NB4 (cell line): ENCODE measurements around the gene KANSL3.

ENCODE experiments used
- MYC ChIP-seq: IDR thresholded peaks from 2 replicates; pipeline ENCODE4 v1.6.1; 2011; ENCODE audit warnings: low read depth, low read length
- POLR2A ChIP-seq: IDR thresholded peaks from 2 replicates; pipeline ENCODE4 v1.6.1; 2011; ENCODE audit warnings: mild to moderate bottlenecking; ENCODE audit not compliant: insufficient read length; ENCODE audit errors: extremely low read depth
- TF ChIP-seq, protein P1 (sequence below): IDR thresholded peaks from one replicate; pipeline ENCODE4 v1.5.1; 2012; ENCODE audit warnings: low read depth, low read length

DNA sequence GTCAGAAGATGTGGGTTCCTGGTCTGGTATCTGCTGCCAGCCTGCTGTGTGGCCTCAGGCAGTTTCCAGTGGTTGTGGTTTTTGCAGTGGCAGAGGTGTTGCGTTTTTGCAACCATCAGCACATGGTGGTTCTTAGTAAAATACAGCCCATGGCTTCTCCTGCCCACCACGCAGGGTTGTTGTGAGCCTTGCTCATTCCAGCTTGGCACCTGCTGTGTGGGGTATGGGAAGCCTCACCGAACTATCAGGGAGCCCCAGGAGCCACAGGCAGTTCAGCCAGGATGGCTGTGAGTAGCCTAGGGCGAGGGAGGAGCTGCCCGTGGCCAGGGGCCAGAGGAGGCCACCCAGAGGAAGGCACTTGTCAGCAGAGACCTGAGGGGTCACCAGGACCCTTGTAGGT lies 91.8 kb downstream of the KANSL3 start:
- TF ChIP-seq, protein P1, sequence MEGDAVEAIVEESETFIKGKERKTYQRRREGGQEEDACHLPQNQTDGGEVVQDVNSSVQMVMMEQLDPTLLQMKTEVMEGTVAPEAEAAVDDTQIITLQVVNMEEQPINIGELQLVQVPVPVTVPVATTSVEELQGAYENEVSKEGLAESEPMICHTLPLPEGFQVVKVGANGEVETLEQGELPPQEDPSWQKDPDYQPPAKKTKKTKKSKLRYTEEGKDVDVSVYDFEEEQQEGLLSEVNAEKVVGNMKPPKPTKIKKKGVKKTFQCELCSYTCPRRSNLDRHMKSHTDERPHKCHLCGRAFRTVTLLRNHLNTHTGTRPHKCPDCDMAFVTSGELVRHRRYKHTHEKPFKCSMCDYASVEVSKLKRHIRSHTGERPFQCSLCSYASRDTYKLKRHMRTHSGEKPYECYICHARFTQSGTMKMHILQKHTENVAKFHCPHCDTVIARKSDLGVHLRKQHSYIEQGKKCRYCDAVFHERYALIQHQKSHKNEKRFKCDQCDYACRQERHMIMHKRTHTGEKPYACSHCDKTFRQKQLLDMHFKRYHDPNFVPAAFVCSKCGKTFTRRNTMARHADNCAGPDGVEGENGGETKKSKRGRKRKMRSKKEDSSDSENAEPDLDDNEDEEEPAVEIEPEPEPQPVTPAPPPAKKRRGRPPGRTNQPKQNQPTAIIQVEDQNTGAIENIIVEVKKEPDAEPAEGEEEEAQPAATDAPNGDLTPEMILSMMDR = no peak
- no peak for TF ChIP-seq POLR2A
- TF ChIP-seq MYC = no peak
